AG08396 (cell line): Measurements from ENCODE around the gene CORT.

Source experiments
- DNase-seq: peaks from one replicate; pipeline ENCODE4 v3.0.0; 2012; ENCODE audit warnings: low spot score, mixed read lengths

The CORT gene

GRCh38 chr1:10474613-10475507 lies 25.0 kb downstream of the CORT start, which contains the start of gene PEX14:
PEX14 (plus strand) TSS chr1:10474950; CDS start chr1:10474967, 17 bp downstream.
- DNase-seq = peak; percentile 94

GRCh38 chr1:10475510-10475909 lies 25.7 kb downstream of the CORT start:
- no peak for DNase-seq

GRCh38 chr1:10479296-10479695 lies 29.5 kb downstream of the CORT start:
- no peak for DNase-seq

GRCh38 chr1:10480614-10481013 lies 30.8 kb downstream of the CORT start:
- no peak for DNase-seq

- no peak for DNase-seq
Observed at GRCh38 chr1:10484521-10484920, 34.7 kb downstream of the CORT start.

- no peak for DNase-seq
Observed at GRCh38 chr1:10489291-10490055, 39.6 kb downstream of the CORT start.

GRCh38 chr1:10490286-10490970 lies 40.6 kb downstream of the CORT start:
- no peak for DNase-seq

GRCh38 chr1:10494418-10494753 lies 44.6 kb downstream of the CORT start:
- no peak for DNase-seq

- DNase-seq = peak; percentile 84
Observed at GRCh38 chr1:10494754-10495474, 45.1 kb downstream of the CORT start.

- DNase-seq = no peak
Observed at GRCh38 chr1:10495475-10495817, 45.6 kb downstream of the CORT start.

GRCh38 chr1:10495952-10496351 lies 46.1 kb downstream of the CORT start:
- DNase-seq = no peak

GRCh38 chr1:10497109-10497508 lies 47.3 kb downstream of the CORT start:
- no peak for DNase-seq

- no peak for DNase-seq
Observed at GRCh38 chr1:10498231-10498630, 48.4 kb downstream of the CORT start.
